ENCODE measurements around the gene TMC5.

Gene TMC5

DNA sequence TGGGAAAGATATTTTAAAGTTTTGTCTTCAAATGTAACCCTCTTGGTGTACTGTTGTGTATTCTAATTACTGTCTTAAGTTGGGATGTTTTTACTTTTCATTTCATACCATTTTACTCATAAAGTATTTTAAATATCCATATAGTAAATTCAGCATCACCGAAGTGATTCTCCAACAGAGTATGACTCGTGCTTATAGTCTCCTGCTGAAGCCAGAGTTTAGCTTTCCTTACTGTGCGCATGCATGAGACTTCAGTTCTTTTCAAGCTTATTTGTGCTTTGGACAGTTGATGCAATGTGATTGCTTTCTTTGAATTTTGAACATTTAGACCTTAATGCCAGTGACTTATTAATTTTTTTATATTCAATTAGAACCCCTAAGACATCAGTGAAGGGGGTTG lies 130.5 kb downstream of the TMC5 start:
- DNase-seq = no peak
